GM13976 (cell line): ENCODE results near the gene C4BPB.

Experiments used
- DNase-seq: peaks from one replicate; pipeline ENCODE4 v3.0.0; 2012; ENCODE audit warnings: low spot score
- CTCF ChIP-seq: IDR thresholded peaks from 2 replicates; pipeline ENCODE4 v1.5.1; 2012; ENCODE audit warnings: borderline replicate concordance, mild to moderate bottlenecking; ENCODE audit not compliant: insufficient read depth; ENCODE audit errors: extremely low read depth, missing control alignments, control extremely low read depth
- in situ Hi-C: fragments of 300-500 bp; cut with MboI; formaldehyde crosslinking; loops from one replicate; pipeline ENCODE4 v1.12.0; 2022; ENCODE audit warnings: low sequenced_read_pairs, mixed read lengths, inconsistent platforms; ENCODE audit not compliant: unreplicated experiment

C4BPB gene

DNA sequence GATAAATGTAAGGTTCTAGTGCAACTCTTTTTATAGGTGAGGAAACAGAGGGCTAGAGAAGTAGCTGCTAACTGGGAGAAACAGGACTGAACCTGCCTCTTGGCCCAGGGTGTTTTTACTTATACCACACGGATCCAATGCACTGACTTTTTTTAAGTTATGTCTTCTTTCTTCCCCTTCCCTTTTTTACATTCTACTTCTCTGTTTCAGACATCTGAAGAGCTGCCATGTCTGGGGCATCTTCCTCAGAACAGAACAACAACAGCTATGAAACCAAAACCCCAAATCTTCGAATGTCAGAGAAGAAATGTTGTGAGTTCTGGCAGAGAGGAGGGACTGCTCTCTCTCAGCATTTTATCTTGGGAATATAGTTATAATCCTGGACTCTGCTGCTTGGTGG is 34.2 kb upstream of the C4BPB start:
- in situ Hi-C loops: no loop called here
- TF ChIP-seq CTCF: no peak
- no peak for DNase-seq

GRCh38 chr1:207055386-207056001 is 33.2 kb upstream of the C4BPB start:
- no peak for DNase-seq
- in situ Hi-C loops: no loop called here
- TF ChIP-seq CTCF: no peak

GRCh38 chr1:207056673-207057072 is 32.0 kb upstream of the C4BPB start:
- TF ChIP-seq CTCF: no peak
- in situ Hi-C loops: no loop called here
- DNase-seq: no peak

GRCh38 chr1:207058252-207058651 is 30.4 kb upstream of the C4BPB start:
- TF ChIP-seq CTCF: no peak
- DNase-seq: no peak
- in situ Hi-C loops: no loop called here

- in situ Hi-C loops: no loop called here
- TF ChIP-seq CTCF: no peak
- DNase-seq: no peak
Observed at GRCh38 chr1:207058878-207059867, 29.5 kb upstream of the C4BPB start.

DNA sequence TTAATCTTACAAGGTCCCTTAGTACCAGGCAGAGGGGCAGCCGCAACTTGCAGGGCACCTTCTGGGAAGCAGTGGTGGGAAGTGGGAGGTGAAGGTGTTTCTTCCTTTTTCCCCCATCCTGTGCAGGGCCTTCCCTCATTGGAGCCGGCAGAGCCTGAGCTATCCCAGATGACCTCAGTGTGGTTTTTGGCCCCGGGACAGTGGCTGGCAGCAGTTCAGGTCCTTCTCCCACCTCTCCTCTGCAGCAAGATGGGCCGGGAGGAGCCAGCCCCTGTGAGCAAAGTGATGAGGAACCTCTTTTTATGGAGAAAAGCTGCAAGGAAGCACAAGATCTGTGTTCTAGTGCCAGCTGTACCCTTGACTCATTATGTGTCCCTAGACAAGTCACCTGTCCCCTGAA is 28.8 kb upstream of the C4BPB start:
- DNase-seq: no peak
- in situ Hi-C loops: no loop called here
- no peak for TF ChIP-seq CTCF
